GM19043 (cell line): ENCODE results near the gene TWIST2.

Experiments
- ATAC-seq: cut with Tn5 transposase; IDR thresholded peaks from one replicate; pipeline ENCODE4 v1.9.1; 2021; ENCODE audit warnings: low read depth; ENCODE audit not compliant: unreplicated experiment

The TWIST2 gene

GRCh38 chr2:238835726-238836301 lies 12.1 kb upstream of the TWIST2 start:
- ATAC-seq, result no peak

GRCh38 chr2:238838786-238839327 lies 9.0 kb upstream of the TWIST2 start:
- no peak for ATAC-seq

- ATAC-seq, result no peak
Observed at GRCh38 chr2:238839428-238839827, 8.5 kb upstream of the TWIST2 start.

- ATAC-seq, result no peak
Observed at GRCh38 chr2:238841542-238842164, 6.2 kb upstream of the TWIST2 start.

- ATAC-seq, result no peak
Observed at GRCh38 chr2:238843476-238843875, 4.4 kb upstream of the TWIST2 start.

GRCh38 chr2:238845583-238846377 lies 2.1 kb upstream of the TWIST2 start:
- ATAC-seq, result no peak

GRCh38 chr2:238846378-238846627 lies 1.6 kb upstream of the TWIST2 start:
- ATAC-seq, result no peak

GRCh38 chr2:238846628-238847418 lies 1.1 kb upstream of the TWIST2 start:
- no peak for ATAC-seq

GRCh38 chr2:238847419-238847801 lies 475 bp upstream of the TWIST2 start:
- ATAC-seq, result no peak

GRCh38 chr2:238848691-238848975 lies 748 bp downstream of the TWIST2 start:
- ATAC-seq, result no peak

- no peak for ATAC-seq
Observed at GRCh38 chr2:238848976-238849853, 1.3 kb downstream of the TWIST2 start.

- ATAC-seq, result no peak
Observed at GRCh38 chr2:238850091-238850490, 2.2 kb downstream of the TWIST2 start.

GRCh38 chr2:238851026-238851425 lies 3.1 kb downstream of the TWIST2 start:
- ATAC-seq, result no peak

GRCh38 chr2:238851761-238852160 lies 3.9 kb downstream of the TWIST2 start:
- no peak for ATAC-seq

GRCh38 chr2:238852206-238852869 lies 4.5 kb downstream of the TWIST2 start:
- ATAC-seq, result no peak

GRCh38 chr2:238853218-238853617 lies 5.3 kb downstream of the TWIST2 start:
- ATAC-seq, result no peak

GRCh38 chr2:238853721-238854120 lies 5.8 kb downstream of the TWIST2 start:
- ATAC-seq, result no peak

GRCh38 chr2:238854246-238854645 lies 6.4 kb downstream of the TWIST2 start:
- no peak for ATAC-seq

GRCh38 chr2:238854699-238855229 lies 6.9 kb downstream of the TWIST2 start:
- ATAC-seq, result no peak

- ATAC-seq, result no peak
Observed at GRCh38 chr2:238855299-238855698, 7.4 kb downstream of the TWIST2 start.
